Liver (tissue), 3 donors: ENCODE results near the gene ARRDC4.

Source experiments
- CTCF ChIP-seq: fragments of 150-350 bp; IDR thresholded peaks from 2 replicates; pipeline ENCODE4 v1.5.1; 2017; ENCODE audit warnings: improper control_type of control experiment, low read depth, low read length; ENCODE audit not compliant: missing input control
- HNF4G ChIP-seq: IDR thresholded peaks from 2 replicates; pipeline ENCODE4 v1.6.1; 2016; ENCODE audit warnings: antibody characterized with exemption
- MAX ChIP-seq: IDR thresholded peaks from 2 replicates; pipeline ENCODE4 v1.6.1; 2016; ENCODE audit warnings: antibody characterized with exemption
- donor health status: healthy.
- donor health status: healthy.

- no peak for TF ChIP-seq CTCF
- no peak for TF ChIP-seq HNF4G
- no peak for TF ChIP-seq MAX
These were observed 48.7 kb downstream of the ARRDC4 start for GRCh38 chr15:98009169-98009568.
